DMS53 (cell line): ENCODE results near the gene UGT1A7.
A peak's percentile ranks its signal among the peaks of the same experiment; 100 is the strongest.

Source experiments
- DNase-seq: peaks from one replicate; lab custom pipeline; 2025; lab: John Stamatoyannopoulos, UW

The UGT1A7 gene

DNA sequence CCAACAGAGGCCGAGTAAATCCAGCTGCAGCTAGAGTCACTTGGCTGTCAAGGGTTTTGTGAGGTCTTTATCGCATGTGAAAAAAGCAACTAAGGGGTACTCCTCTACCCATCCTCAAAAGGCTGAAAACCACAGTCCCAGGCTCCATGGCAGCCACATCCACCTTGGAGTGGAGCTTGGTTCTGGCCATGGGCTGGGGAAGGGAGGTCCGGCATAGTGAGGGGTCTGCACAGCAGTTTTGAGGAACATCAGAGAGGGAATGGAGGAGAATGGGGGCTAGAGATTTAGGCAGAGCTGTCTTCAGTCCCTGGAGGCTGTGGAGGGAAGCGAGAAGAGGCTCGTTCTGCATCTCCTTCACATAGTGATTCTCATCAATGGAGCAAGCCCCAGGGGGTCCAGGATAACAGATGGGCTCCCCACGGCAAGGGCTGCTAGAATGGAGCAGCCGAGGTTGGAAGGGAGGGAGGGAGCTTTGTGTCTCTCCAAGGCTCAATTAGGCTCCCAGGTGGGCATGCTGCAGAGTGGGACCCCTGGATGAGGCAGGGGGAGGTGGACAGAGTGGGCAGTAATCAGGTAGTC is 117.5 kb downstream of the UGT1A7 start:
- DNase-seq: no peak

DNA sequence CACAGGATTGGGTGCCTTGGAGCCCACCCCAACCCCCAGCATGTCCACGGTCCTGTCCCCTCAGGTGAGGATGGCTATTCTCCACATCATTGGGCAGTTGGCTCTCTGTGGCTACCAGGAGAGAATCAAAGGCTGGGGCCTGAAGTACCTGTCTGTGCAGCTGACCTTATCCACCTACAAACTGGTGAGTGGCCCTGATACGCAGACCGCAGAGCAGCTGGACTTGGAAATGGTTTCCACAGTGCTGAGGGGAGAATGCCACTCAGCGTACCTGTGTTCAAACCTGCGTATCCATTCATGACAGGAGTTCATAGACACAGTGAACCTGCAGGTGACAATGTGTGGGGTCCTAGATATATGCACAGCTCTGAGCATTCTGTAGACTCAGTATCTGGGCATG is 118.0 kb downstream of the UGT1A7 start:
- DNase-seq: no peak

DNA sequence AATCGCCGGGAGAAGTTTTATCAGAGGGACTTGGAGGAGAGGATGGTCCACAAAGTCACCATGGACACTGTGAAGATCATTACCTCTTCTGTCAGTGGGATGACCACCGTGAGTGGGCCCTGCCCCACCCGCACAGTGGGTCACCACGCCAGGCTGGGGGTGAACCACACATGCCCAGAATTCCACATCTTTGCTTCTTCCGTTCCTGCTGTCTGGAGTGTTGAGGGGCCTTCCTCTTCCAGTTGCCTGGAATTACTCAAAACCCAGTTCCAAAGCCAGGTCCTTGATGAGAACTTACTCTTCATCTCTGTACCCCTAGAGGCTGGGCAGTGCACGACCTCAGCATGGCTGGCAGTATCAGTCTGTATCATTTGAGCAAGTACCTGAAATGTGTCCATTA is 118.5 kb downstream of the UGT1A7 start:
- DNase-seq: no peak

DNA sequence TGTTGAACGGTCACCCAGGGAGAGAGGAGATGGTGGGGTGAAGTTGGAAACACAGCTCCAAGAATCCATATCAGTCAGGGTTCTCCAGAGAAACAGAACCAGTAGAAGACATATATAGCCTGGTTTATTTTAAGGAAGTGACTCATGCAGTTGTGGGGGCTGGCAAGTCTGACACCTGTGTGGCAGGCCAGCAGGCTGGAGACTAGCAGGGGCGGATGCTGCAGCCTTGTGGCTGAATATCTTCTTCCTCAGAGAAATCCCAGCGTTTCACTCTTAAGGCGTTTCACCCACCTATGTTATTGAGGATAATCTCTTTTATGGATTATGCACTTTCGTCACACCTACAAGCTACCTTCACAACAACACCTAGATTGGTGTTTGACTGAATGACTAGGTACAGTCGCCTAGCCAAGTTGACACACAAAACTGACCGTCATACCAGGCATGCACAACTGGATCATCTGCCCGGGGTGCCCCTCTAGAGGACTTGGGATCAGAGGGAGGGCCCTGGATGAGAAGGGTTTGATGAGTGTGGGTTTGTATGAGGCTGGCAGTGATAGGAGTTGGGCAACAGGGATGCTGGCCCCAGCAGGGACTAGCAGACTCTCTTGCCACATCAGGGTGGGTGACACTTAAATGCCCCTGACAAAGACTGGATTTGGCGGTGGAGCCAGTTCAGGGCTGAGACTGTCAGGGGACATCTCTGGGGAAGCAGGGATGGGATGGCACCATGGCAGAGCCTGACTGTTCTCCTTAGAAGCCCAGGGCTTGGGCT is 119.8 kb downstream of the UGT1A7 start:
- peak; percentile 20 for DNase-seq

DNA sequence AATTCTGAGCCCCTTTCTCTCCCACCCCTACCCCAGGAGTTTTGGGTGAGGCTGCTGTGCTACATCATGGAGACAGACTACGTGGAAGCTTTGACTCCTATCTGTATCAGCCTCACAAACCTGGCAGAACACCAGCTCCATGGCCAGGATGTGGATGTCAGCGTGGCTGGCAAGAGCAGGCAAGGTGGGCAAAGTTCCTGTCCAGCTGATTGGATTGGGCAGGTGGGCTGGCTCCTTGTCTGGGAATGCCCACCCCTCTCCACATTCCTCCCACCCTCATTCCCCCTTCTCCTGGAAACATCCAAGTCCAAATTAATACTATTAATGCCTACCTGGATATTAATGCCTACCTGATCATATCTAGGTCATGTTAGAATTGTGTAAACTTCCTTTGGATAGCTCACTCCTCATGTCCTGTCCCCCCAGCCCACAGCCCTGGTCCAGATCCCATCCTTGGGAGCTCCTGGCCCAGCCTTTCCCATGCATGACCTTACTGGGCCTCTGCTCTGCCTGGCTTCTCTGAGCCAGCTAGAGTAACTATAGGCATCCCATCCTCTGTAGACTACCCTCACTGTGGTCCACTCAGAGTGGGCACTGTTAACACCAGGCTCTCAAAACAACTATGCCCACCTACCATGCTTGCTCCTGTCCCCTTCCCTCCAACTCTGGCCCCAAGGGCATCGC is 120.6 kb downstream of the UGT1A7 start:
- no peak for DNase-seq

DNA sequence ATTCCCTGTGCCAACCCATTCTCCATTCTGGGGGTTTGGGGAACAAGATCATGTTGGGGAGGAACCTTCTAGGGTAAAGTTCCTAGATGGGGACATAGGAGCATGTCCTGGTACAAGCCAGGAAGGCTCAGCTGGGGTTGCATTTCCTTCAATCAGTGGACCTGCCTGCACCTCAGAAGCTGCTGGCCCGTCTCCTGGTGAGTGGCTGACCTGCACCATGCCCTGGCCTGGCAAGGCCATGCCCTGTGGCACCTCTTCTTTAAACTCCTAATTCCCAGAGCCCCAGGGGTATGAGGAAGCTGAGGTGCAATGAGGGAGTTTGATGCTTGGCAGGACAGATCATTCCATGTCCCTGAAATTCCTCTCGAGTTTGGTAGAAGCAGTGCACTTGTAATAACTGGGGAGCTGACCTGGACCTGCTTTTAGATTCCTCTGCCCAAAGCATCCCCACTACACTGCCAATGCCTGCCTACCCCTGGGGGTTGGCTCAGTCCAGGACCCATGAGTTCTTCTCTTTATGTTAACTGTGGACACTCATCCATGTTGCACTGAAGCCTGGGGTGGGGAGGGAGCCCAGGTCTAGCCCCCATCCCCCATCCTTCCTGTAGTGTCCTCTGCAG is 121.7 kb downstream of the UGT1A7 start:
- DNase-seq: no peak

DNA sequence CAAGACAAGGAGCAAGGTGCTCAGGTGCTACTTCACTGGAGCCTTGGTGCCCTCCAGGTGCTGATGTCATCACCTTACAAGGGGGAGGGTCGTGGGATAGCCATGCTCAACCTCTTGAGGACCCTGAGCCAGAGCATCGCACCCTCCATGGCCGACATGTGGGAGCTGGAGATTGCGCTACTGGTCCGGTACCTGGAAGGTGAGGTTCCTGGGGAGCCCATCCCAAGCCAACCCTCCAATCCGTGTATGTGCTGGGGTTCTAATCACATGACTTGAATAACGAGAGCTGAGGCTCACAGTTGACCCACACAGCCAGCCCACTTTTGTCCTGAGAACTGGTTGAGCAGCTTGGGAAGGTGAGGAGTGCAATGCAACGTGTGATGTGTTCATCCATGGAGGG is 122.3 kb downstream of the UGT1A7 start:
- no peak for DNase-seq

DNA sequence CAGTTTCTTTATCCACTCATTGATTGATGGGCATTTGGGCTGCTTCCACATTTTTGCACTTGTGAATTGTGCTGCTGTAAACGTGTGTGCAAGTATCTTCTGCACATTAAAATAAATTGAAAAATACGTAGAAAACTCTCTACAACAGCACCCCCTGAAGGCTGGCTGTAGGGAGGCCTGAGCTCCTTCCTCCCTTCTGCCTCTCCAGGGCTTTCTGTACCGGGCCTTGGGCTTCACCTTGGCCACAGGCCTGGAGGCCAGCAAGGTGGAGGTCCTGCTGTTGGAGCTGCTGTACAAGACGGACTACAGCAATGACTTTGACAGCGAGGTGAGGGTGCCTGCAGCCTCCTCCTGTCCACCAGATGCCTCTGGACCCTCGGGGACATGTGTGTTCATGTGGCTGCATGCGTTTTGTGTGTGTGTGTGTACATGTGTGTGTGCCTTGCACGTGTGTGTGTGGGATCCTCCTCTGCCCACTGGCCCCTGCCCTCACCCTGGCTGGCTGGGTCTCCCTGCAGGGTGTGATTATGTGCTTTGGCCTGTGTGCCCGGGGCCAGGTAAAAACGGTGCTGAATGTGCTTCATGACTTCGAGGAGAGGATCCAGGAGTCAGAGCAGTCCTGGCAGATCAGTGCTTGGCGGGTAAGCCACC is 125.6 kb downstream of the UGT1A7 start:
- no peak for DNase-seq

DNA sequence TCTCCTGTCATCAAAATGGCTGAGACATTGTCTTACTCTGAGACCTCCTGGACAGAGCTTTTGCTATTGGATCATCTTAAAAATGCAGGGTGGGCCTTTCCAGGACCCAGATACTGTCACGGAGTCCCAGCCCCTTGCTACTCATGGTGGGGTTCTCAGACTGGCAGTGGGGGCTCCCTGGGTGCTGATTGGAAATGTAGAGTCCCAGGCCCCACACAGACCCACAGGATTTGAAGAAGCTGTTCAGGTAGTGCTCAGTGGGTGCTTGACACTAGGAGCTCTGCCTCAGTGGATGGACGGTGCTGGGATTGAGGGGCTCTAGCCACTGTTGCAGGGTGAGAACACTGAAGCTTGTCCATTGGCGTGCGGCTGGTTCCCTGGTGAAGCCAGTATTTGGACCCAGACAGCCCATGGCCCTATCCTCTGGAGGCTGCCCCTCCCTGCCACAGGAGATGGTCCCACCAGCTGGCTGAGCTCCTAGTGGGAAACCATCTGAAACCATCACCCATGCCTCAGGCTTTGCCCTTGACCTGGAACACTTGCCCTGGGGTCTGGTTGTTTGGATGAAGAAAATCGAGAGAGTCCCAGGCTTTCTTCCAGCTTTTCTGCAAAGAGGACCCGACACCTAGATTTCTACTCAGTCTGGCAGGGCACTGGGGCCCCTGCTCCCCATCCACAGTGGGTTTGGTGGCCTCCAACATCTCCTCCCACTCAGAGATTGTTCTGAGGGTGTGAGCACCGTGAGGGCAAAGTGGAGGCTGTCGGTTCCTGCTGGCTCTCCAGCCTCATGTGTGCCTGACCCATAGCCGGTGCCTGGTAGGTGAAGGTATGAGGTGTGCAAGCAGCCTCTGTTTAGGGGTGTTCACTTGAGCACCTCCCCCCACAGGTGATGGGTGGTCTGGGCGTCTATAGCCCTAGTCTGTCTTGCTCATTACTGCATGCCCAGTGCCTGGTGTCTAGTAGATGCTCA is 126.5 kb downstream of the UGT1A7 start:
- no peak for DNase-seq

DNA sequence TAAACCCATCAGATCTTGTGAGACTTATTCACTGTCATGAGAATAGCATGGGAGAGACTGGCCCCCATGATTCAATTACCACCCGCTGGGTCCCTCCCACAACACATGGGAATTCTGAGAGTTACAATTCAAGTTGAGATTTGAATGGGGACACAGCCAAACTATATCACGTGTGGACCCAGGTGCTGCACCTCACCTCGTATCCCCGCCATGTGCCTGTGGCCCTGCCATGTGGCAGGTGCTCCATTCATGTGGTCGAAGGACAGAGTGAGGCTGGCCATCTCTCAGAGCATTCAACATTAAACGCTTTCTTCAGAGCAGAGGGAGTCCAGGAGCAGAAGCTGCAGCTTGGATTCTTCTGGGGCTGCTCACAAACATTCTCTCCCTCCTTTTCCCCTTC is 128.7 kb downstream of the UGT1A7 start:
- DNase-seq: no peak

DNA sequence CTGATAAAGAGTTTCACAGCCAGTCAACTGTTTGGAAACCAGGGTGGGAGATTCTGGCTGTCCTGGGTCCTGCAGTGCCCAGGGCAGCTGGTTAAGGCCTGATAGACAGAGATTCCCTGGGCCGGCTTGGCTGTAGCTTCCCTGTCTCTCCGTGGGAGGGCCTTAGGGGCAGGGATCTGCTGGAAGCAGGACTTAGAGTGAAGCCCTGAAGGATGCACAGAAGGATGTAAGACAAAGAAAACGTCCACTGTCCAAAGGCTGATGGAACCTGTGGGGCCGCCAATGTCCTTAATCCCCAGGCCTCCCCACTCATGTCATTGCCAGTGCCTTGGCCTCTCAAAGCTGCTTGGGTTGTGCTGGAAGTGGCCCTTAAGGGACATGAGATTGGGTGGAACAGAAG is 129.4 kb downstream of the UGT1A7 start:
- no peak for DNase-seq

DNA sequence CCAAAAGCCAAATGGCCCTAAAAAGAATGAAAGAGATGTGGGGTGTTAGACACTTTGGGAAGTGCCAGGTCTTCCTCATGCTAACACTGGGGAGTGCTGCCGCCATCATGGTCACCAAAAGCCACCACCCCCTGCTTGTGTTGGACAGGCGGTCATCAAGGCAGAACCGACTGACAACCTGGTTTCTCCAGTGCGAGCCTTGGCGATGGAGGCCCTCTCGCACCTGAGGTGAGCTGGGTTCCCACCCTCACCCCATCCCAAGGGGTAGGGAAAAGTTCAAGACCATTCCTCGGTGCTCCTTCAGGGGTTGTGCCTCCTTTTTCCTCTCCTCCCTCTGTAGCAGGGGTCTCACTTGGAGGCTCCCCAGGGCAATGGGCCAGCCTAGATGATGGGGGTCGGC is 130.0 kb downstream of the UGT1A7 start:
- DNase-seq: no peak

DNA sequence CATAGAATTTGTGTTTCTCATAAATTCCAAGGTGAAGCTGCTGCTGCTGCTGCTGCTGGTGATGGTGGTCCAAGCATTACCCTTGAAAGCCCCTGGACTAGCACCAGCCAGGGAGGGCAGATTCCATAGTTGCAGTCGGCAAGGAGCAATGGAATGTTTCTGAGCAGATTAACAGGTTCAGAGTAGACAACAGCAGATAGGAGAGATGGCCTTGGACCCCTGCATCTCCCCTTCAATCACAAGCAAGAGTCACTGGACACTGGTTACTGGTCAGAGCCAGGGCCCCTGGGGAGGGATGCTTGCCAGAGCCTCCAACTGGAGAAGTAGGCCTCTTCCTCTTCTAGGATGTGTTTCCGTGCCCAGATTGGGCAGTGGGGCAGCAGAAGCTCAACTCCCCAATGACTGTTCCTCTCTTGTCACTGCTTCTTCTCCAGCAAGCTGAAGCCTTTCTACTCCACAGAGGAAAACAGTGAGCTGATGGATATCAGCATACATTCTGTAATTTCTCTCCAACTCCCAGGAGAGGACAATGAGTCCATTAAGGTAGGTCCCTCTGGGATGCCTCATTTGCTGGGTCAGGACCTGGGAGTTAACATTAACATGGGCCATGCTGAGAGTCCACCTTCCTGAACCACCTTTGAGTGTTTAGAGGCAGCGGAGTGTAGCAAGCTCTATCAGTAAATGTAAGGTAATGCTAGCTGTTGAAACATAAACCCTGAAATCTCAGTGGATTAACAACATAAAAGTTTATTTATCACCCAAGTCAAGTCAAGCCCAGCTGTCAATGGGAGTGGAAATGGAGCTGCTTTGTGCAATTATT is 131.7 kb downstream of the UGT1A7 start:
- no peak for DNase-seq

DNA sequence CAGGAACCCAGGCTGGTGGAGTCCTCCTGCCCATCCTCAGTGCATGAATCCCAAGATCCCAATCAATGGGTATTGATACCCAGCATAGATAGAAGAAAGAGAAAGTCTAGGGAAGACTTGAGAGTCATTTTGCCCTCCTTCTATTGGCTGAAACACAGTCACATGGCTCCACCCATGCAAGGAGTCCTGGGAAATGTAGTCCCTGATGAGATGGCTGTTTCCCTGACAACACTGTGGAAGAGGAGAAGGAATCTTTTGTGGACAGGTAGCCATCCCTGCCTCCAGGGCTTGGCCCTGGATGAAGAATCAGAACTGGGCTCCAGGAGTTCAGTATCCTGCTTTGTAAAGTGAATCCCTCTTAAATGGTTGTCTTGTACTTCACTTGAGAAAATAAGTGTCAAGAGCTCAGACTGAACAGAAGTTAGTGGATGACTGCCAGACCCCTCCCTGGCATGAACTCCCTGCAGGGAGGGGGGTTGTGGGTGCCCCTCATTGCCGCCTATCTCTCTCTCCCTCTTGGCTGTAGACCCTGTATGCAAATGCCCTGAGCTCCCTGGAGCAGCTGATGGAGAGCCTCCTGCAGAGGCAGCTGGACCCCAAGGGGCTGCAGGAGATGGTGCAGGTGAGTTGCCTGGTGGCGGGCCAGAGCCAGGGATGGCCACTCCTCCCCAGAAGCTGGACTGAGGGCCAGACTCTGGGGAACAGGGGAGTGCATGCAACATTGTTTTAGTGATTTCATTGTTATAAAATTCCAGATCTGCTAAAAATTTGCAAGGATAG is 132.5 kb downstream of the UGT1A7 start:
- DNase-seq: peak; percentile 25

DNA sequence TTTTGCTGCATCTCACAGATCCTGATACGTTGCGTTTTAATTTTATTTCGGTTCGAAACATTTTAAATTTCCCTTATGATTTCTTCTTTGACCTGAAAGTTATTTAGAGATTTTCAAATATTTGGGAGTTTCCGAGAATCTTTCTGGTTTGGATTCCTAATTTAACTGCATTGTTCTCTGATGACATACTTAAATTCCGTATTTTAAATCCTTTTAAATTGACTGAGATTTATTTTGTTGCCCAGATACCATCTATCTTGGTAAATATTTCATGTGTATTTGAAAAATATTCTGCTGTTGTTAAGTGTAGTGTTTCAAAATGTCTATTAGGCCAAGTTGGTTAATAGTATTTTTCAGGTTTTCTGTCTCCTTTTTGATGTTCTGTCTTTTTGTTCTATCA is 134.2 kb downstream of the UGT1A7 start:
- no peak for DNase-seq

DNA sequence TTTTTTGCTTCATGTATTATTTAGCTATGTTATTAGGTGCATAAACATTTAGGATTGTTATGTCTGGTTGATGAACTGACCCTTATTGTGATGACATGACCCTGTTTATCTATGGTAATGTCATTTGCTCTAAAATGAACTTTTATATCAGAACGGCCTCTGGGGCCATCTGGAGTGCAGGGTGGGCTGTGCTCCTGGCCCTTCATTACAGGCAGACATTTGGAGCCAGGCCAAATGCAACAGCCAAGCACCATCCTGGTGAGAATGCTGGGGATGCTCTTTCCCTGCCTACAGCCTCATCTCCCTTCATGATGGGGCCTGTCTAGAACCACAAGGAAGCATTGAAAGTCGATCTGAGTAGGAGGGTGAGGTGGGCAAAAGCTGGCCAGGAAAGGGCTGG is 134.6 kb downstream of the UGT1A7 start:
- no peak for DNase-seq

DNA sequence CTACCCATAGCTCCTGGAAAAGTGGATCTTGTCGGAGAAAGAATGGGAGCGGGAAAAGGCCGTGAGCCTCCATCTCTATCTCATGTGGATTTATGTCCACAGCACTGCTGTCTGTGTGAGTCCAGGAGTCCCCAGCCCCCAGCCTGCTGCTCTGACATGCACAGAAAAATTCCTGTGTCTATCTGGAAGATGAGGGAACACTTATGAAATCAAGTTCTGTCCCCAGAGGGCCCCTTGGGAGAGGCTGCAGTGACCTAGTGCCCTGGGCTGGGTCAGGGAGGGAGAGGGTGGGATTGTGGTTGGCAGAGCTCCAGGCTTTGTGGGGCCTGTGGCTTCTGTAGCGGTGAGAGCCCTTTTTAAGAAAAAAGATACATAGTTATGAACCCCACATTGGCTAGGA is 135.1 kb downstream of the UGT1A7 start:
- no peak for DNase-seq

DNA sequence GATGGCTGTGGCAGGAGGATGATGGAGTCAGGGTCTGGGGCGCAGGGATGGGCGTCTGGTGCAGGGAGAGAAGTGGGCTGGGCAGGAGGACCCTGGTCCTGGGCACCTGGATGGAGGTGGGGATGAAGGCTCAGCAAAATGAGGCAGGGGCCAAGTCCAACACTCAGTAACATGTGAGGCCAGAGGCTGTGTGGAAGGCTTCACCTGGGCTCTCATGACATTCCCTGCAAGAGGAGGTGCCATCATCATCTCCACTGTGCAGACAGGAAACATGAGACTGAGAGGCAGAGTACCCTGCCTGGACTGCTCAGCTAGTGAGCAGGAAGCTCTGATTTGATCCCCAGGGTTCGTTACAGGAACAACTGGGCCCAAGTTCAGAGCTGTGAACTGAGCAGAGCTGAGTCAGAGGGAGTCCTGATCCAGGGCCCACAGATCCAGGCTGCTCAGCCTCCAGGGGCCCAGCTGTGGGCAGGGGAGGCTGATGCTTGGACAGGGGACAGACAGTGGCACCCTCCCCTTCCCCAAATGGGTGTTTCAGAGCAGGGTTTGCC is 135.7 kb downstream of the UGT1A7 start:
- DNase-seq: no peak

DNA sequence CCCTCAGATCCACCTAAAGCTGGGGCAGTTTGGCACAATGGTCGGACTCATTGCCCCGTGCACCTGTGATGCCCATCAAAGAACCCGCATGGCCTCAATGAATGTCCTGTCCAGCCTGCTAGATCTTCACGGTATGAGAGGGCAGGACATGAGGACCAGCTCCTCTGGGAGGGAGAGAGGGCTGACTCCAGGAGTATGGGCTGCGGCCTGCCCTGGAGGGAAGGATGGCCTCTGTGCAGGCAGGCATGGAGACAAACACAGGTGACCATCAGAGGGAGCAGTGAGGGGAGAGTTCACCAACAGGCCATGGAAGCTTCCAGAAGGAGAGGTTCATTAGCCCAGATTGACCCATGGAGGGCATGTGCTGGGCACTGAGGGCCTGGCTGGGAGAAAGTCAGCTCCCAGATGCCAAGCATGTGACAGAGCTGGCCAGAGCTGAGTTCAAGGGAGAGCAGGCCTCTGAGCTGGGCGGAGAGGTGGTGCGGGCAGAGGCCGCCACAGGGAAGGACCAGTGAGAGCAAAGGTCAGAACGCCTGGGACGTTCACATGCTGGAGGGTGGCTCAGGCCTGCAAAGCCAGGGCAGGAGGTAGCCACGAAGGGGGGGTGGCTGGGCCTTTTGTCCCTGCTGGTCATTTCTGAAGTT is 136.4 kb downstream of the UGT1A7 start:
- no peak for DNase-seq
